ENCODE results near the gene WNK2. TPM values are rescaled to one million over a fixed set of nuclear protein-coding genes. Genes with fewer than 3 reads are reported as not detected.

WNK2 gene
- polyA plus RNA-seq, 4 donors = 14.6 to 34.7 (median 27.1) TPM

GRCh38 chr9:93301911-93302541, 118.1 kb downstream of the WNK2 start:
- no peak for DNase-seq (ENCODE audit: low read depth in 4 of 4, low spot score in 2 of 4)

GRCh38 chr9:93302586-93303257, 118.8 kb downstream of the WNK2 start:
- no peak for DNase-seq (ENCODE audit: low read depth in 4 of 4, low spot score in 2 of 4)

- DNase-seq (ENCODE audit: low read depth in 4 of 4, low spot score in 2 of 4) = no peak
Observed at GRCh38 chr9:93303258-93303771, 119.4 kb downstream of the WNK2 start.

DNA sequence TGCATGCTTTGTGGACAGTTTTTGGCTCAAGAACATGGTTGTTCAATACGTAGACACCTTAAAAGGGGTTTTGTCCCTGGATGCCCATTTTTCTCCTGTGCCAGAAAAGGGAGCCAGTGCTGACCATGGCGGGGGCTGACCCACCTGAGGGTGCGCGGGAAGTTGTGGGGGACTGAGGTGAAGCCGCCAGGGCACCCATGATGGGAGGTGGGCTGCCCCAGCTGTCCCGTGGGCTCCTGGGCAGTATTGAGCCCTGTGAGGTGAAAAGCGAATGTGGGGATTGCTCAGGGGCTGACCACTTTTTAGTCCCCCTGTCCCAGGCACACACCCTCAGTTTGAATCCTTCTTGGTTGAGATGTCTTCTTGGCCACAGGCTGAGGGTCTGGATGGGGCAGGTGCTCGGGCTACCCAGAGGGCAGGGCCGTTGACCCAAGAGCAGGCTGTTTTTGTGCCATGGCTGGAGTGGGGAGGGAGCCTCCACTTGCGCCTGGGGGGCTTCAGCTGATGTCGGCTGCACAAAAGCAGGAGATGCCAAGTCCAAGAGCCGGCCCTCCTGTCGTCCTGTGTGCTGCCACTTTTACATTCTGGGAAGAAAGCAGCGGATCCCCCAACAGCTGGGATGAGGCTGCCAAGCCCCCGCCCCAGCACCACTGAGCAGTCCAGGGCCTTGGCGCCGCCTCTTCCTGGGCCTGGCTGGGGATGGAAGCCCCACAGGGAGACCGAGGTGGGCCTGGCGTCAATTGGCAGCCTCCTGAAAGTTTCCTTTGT, 120.1 kb downstream of the WNK2 start:
- no peak for DNase-seq (ENCODE audit: low read depth in 4 of 4, low spot score in 2 of 4)

DNA sequence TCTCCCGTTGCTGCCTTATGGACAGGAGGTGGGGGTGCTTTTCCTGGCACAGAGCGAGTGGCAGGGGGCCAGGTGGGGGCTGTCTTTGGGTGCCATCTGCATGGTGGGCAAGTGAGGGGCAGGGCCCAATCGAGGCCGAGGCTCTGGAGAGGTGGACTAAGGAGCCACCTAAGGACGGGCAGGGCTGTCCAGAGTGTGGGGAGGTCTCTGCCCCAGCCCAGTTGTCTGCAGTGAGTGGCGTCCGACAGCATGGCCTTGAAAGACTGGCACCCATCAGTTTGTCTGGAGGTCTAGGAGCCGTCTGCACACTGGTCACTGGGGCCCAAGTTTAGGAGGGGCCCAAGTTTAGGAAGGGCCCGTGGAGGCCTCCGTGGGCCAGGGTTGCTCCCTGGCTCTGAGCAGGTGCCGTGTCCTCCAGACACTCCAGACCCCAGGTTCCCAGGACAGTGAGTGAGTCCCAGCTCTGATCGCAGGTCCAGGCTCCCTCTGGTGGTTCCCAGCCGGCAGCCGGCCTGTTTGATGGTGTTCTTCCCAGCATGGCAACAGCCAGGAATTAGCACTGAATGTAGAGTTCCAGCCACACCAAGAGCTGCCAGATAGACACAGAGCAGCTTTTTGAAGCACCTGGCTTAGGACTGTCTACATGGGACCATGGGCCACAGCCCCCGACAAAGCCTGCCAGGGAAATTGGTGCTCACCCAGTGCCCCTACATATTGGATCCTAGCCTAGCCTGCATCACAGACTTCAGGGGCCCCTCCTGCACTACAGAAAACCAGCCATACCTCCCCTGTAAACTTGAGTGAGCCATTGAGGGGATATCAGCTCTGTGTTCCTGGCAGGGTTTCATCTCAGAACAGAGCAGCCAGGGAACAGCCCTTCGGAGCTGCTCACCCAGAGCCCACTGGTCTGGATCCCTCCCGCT, 120.9 kb downstream of the WNK2 start:
- peak in 3 of 4 donors; percentile 11 to 28 (median 20) for DNase-seq (ENCODE audit: low read depth in 4 of 4, low spot score in 2 of 4)

DNA sequence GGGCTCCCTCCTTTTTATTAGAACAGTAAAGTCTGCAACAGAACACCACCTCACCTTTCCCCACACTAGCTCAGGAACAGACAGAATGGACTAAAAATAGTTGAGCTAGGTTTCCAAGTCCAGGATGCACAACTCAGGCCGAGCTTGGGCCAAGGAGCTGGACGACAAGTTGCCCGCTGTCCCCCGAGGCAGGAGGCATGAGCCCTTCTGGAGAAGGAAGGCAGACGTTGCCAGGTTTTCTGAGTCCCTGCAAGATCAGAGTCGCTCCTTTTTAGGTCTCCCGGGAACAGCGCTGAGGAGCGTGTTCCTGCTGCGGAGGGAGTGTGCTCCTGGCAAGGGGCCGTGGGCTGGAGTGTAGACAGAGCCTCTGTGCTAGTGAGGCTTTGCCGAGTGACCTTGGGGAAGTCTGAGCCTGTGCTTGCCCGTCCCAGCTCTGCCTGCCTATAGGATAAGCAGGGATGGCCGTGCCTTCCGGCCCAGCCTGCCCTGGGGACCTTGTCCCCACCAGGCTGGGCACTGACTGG, 121.6 kb downstream of the WNK2 start:
- DNase-seq (ENCODE audit: low read depth in 4 of 4, low spot score in 2 of 4) = no peak

DNA sequence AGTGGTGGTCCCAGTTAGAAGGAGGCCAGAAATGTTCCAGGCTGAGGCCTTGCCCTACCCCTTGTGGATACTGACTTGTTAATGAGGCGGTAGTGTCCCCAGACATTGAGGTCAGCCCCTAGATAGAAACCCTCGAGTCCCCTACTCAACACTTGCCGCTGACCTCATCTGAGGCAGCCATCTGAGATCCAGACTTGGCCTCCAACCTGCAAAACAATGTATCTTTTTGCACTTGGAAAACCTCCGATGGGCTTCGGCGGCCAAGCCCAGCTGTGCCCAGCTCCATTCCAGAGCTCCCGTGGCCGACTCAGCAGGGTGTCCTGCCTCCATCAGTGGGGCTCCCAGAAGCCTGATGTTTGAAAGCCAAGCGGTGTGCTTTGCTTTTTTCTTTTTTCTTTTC, 122.1 kb downstream of the WNK2 start:
- no peak for DNase-seq (ENCODE audit: low read depth in 4 of 4, low spot score in 2 of 4)

GRCh38 chr9:93306579-93307091, 122.7 kb downstream of the WNK2 start:
- DNase-seq (ENCODE audit: low read depth in 4 of 4, low spot score in 2 of 4) = no peak

GRCh38 chr9:93307468-93308157, 123.7 kb downstream of the WNK2 start:
- DNase-seq (ENCODE audit: low read depth in 4 of 4, low spot score in 2 of 4) = no peak

DNA sequence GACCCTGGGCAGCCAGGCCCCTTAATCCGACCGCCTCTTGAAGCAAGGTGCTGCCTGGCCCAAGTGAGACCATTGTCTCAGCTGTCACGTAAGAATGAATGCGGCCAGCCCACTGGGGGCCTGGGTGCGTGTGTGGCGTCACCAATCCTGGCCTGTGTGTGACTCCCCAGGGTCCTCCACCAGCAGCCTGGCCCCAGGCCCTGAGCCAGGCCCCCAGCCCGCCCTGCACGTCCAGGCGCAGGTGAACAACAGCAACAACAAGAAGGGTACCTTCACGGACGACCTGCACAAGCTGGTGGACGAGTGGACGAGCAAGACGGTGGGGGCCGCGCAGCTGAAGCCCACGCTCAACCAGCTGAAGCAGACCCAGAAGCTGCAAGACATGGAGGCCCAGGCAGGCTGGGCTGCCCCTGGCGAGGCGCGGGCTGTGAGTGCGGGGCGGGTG, 124.2 kb downstream of the WNK2 start:
- no peak for DNase-seq (ENCODE audit: low read depth in 4 of 4, low spot score in 2 of 4)

DNA sequence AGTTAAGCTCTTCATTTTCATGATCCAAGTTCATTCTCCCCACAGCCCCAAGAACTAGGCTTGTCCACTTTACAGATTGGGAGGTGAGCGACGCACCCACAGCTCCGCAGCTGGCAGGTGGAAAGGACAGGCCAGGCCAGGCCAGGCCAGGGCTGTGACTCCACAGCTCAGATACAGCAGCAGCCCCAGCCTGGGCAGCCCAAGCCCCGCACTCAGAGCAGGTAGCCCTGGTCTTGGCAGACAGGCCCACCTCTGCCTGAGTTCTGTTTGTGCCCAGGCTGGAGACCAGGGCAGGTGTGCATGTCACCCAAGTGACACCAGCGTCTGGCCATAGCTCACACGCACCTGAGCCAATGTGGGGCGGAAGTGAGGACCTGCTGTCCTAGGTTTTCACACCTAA, 124.7 kb downstream of the WNK2 start:
- no peak for DNase-seq (ENCODE audit: low read depth in 4 of 4, low spot score in 2 of 4)

- no peak for DNase-seq (ENCODE audit: low read depth in 4 of 4, low spot score in 2 of 4)
Observed at GRCh38 chr9:93309889-93310425, 126.0 kb downstream of the WNK2 start.

DNA sequence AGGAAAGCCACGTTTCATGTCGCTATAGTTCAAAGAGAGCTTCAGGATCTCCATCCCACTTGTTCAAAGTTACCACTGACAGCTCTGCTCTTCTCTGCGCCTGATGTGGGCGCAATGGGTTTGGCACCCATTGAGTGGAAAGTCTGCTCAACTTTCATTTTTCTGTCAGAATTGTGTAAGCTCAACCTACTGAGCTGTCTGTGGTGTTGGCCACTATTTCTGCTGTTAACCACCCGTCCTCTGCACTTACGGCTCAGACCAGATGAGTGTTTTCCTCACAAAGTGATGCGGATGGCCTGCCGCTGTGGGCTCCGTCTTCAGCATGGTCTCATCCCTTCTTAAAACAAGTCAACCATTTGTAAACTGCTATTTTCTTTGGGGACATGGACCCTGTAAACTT, 131.2 kb downstream of the WNK2 start:
- no peak for DNase-seq (ENCODE audit: low read depth in 4 of 4, low spot score in 2 of 4)

DNA sequence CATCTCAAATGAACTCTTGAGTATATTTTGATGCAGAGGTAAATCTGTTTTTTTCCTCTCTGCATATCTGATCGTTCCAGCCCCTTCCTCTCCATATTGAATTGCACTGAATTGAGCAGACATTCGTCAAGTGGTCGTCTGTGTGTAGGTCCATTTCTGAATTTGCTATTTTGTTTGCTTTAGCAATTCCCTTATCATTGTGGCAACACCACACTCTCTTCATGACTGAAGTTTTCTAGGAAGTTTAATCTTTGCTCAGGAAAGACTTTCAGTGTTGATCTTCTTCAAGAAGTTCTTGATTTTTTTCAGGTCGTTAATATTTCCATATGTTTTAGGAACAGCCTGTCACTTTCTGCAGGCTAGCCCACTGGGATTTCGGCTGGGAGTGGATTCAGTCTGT, 132.0 kb downstream of the WNK2 start:
- no peak for DNase-seq (ENCODE audit: low read depth in 4 of 4, low spot score in 2 of 4)

- DNase-seq (ENCODE audit: low read depth in 4 of 4, low spot score in 2 of 4) = no peak
Observed at GRCh38 chr9:93316726-93317494, 133.0 kb downstream of the WNK2 start.

- DNase-seq (ENCODE audit: low read depth in 4 of 4, low spot score in 2 of 4) = no peak
Observed at GRCh38 chr9:93317495-93318094, 133.7 kb downstream of the WNK2 start.

- DNase-seq (ENCODE audit: low read depth in 4 of 4, low spot score in 2 of 4) = no peak
Observed at GRCh38 chr9:93318480-93318879, 134.5 kb downstream of the WNK2 start.
